Fibroblast of peridontal ligament (primary cell): ENCODE results near the gene PITX3.

Source experiments
- DNase-seq: peaks from one replicate; pipeline ENCODE4 v3.0.0-alpha.2; 2010; ENCODE audit errors: extremely low read depth

PITX3 gene

DNA sequence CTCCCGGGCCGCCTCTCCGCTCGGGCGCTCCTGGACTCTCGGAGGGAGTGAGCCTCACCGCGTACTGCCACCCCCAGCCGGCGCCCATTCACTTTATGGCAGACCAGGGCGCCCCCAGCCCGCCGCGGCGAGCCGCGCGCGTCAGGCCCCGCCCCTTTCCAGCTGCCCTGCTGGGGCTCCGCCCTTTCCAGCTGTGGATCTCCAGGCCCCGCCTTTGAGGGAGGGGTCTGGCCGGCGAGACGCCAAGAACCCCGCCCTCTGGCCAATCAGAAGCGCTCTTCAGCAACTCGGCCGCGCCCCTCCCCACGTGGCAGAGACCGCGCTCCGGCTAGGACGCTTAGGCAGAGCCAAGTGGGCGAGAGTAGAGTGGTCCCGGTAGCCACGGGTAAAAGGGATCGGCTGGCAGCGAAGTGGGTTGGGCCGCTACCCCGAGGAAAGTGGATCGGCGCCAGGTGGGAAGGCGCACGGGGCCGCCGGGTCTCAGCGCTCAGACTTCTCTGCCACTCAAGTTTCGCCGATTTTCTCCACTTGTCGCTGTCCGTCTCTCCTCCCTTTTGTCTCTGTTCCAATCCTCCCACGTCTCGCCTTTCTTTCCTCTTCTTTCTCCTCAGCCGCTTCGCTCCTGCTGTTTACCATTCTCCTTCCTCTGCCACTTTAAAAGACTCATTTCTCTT, at the start of gene PITX3:
Gene PITX3 (minus strand): TSS at position 69 of the 674 bp plus-strand sequence. CDS start 9,432 bp downstream, outside the sequence.
- DNase-seq, result peak; percentile 86

DNA sequence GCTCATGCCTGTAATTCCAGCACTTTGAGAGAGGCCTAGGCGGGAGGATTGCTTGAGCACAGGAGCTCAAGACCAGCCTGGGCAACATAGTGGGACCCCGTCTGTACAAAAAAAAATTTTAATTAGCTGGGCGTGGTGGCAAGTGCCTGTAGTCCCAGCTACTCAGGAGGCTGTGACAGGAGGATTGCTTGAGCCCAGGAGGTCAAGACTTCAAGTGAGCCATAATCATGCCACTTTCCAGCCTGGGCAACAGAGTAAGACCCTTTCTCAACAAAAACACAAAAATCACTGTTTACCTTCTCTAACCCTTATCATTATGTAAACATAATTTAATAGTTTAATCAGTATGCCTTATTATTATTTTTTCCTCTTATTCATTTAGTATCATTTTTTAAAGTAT, 48.5 kb upstream of the PITX3 start:
- no peak for DNase-seq

DNA sequence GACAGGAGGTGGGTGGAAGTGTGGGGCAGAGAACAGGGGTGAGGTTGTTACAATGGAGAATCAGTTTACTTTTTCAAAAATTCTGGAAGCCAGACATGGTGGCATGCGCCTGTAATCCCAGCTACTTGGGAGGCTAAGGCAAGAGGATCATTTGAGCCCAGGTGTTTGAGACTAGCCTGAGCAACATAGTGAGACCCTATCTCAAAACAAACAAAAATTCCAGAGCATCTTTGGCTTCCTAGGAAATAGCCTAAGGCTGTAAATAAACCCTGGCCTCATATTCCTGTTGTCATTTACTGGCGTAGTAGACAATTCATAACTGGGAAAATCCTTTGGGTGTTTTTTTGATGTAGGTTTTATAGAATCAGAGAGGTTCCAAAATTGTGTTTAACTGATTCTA, 48.0 kb upstream of the PITX3 start:
- DNase-seq, result no peak

DNA sequence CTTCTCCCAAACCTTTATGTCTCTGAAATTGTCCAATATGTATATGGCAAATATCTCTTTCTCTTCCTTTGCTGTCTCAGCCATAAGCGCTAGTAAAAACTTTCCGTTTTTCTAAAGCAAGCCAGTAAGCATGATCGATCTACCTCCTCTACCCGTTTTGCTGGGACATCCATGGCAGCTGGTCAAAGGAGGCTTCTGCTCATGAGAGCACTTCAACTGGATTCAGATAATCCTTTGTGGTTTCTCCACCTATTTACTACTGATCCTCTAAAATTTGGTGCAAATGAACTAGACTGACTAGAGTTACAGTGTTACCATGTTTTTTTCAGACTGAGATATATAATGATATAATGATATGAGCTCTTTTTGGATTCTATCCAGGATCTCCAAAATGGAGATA, 46.7 kb upstream of the PITX3 start:
- no peak for DNase-seq

DNA sequence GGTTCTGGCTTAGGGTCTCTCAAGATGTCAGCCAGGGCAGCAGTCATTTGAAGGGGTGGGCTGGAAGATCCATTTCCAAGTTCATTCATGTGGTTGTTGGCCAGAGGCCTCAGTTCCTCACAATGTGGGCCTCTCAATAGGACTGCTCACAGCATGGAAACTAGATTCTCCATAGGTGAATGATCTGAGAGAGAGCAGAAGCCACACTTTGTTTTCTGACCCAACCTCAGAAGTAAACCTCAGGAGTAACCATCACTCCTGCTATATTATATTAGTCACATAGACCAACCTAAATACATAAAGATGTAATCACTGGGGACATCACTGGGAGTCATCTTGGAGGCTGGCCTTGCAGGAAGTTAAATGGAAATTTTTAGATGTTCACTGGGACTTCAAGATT, 46.2 kb upstream of the PITX3 start:
- DNase-seq, result no peak

DNA sequence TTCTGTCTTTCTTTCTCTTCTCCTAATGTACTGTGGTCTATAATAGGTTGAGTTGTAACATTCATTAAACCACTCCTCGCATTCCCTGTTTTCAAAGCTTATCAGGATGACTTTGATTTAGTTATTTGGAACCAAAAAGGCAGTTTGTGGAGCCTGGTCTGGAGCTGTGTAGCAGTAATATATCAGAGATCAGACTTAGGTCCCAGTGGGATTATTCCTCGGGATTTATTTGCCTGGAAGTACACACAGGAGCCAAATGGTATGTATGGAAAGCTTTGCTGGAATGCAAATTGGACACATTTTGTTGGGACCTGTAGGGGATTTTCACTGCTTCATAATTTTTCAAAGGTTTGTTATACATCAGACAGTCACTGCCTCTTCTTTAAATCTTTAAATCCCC, 44.9 kb upstream of the PITX3 start:
- no peak for DNase-seq

DNA sequence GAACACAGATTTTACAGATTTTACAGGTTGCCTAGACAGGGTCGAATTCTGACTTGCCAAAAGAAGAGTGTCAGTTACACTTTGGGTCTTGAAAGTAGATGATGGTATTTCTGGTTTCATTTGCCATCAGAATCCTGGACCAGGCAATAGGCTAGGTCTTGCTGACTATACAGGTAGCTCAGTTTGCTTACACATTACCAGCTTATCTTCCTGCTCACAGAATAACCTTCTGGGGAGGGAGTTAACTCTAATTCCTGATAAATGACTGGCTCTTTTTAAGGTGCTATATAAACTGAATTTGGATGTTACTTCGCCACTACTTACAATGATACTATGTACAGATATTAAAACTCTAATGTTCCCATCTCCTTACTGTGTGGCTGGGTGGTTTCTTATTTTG, 43.8 kb upstream of the PITX3 start:
- DNase-seq, result no peak

DNA sequence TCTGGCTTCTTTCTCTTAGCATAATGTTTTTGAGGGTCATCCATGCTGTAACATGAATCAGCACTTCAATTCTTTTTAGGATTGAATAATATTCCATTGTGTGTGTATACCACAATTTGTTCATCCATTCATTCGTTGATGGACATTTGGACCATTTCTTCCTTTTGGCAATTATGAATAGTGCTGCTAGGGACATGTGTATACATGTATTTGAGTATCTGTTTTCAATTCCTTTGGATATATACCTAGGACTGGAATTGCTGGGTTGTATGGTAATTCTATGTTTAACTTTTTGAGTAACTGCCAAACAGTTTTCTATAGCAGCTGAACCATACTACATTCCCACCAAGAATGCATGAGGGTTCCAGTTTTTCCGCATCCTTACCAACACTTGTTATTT, 43.2 kb upstream of the PITX3 start:
- DNase-seq, result no peak

DNA sequence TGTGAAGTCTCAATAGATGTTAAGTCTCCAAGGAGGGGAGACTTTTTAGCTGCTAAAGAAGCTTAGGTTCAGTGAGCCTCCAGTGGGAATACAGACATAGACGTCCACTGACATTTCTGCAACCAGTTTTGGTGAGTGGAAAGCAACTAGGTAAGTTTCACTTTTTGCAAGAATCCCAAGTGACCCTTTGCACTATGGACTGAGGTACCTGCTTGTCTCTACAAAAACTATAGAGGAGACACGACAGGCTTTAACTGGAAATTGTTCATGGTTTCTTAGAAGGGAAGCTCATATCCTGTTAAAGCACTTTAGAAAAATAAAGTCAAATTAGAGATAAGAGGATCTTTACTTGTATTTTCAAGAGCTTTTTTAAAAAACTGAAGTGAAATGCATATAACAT, 42.6 kb upstream of the PITX3 start:
- no peak for DNase-seq

DNA sequence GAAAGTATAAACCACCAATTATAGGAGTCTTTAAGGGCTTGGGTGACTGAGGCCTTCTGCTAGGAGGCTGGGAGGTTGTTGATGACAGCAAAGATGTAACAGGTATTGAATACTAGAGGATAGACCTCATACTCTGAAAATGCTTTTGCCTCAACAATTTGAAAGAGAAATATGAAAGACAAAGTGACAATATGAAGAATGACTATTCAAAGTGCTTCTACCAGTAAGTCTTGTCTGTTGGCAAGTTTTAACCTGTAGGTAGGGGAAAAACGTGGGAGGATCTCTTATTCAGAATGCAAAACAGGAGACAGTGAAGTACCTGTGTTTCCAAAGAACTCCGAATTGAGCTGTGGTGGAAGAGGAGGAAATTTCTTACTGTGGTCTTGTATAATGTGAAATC, 42.2 kb upstream of the PITX3 start:
- no peak for DNase-seq

DNA sequence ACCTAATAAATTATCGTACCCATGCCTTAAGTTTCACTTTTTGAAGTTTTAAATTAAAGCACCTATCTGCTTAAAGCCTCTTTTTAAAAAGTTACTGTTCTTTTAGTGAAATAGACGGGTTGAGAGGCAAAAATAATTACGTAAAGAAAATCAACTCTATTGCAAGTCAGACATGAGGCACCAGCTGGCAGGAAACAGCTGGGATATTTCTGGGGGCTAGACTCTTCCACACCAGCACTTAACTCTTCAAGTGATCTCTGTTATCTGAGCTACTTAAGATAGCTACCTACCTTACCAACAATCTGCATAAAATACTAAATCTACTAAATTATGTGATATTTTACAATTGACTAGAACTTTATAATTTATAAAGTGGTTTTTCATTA, 39.8 kb upstream of the PITX3 start:
- no peak for DNase-seq

DNA sequence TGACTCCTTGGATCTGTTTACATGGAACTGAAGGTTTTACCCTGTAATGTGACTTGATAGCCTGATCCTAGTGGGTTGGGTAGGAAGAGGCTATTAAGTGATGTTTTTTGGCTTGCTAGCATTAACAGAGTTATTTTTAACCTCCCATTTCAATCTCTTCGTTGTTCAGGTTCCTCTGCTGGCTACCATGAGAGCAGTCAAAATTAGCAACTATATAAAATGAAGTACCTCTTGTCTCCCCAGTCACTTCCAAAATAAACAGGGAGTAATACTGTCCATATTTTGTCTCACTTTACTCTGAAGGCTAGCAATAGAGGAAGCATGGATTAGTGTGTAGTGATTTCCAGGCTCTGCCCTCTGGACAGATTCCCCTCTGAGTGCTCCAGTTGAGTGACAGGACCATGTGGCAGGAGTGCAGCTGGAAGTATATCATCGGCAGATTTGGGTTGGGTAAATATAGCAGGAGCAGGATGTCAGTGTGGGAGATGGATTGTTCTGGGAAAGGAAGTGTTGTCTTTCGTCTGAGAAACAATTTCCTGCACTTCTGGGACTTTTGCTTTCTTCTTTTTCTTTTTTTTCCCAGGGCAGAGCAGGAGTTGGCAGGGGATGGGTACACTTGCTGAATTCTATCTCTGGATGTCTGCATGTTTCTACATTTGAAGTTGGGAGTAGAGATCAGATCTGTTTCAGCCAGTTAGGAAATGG, 39.2 kb upstream of the PITX3 start:
- DNase-seq, result no peak

DNA sequence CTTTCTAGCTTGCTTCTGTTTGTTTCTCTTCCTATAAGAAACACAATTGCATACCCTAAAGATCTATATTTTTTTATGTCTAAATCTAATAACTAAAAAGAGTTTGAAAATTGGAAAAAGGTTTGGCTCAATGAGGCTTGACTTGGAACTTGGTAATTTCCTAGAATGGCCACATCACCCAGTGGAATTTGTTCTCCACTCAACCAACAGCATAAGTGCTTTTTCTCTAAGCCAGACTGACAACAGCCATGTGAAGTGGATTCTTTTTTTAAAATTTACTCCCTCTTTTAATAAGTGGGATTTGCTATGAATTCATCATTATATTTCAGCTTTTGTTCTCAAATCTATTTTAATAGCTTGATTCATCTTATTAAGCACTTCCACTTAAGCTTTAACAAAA, 37.8 kb upstream of the PITX3 start:
- no peak for DNase-seq

DNA sequence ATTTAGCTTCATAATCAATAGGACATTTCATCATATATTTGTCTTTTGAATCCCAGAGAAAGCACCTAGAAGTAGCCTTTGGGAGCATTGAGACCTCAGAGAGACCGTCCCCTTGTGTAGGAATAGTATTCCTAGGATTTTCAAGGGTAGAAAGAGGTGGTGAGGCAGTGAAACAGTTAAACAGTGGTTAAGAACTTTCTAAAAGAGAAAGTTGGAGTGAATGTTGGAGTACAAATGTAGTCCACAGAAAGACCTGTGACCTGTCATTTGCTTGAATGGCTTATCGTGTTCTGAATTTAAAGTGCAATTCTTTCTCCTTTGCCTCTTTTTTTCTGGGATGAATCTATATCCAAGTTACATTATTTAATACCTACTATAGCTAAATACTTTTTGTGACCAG, 34.0 kb upstream of the PITX3 start:
- no peak for DNase-seq

DNA sequence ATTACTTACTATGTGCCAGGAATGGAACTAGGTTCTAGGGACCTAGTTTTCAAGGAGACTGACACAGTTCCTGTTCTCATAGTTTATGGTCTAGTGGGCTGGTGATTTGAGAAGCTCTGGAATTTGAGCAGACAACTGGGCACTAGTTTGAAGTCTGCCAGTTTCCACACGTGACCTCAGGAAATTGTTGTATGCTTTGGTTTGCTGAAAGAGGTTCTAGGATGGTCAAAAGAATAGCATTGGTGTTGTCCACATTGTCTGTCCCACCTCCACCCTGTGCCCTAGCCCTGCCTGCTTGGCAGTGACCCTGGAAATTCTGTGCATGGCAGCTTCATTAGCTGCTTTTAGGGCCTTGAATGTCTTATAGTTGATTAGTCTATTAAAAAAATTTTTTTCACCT, 32.8 kb upstream of the PITX3 start:
- DNase-seq, result no peak

DNA sequence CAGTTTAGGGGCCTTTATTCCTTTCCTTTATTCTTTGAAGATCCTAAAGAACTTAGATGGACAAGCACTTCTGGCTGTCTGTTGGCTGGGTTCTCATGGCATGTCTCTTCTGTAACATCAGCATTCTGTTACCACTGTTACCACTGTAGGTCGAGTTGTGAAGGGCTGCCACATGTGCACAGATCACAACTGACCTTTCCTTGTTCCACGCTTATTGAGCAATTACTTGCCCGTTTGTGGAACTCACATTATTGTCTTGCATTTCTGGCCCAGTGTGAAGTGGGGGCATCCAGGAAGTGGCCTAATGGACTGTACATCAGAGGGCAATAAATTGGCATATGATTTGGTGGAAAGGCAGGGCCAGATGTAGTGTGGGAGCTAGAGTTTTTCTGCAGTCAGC, 27.7 kb upstream of the PITX3 start:
- DNase-seq, result no peak

DNA sequence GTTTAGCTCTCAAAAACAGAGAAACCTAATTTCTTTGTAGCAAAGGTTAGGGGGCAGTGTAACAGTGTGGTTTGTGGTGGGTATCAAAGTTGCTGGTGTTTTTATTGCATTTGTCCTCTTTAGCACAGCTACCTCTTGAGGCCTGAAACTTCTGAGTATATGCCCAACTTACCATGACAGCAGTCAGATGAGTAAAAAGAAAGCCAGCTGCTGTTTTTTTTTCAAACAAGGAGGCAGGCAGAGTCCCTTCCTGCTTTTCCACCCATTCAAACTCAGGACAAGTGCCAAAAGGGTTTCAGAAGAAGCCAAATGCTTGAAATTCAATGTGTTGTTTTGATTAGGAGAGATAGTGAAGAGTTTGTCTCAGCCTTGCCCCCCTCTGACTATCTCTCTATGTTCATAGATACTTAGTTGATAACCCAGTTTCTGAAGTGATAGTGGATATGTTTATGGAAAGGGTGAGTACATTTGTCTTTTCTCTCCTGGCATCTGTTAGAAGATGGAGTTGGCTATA, 27.1 kb upstream of the PITX3 start:
- DNase-seq, result peak; percentile 57

DNA sequence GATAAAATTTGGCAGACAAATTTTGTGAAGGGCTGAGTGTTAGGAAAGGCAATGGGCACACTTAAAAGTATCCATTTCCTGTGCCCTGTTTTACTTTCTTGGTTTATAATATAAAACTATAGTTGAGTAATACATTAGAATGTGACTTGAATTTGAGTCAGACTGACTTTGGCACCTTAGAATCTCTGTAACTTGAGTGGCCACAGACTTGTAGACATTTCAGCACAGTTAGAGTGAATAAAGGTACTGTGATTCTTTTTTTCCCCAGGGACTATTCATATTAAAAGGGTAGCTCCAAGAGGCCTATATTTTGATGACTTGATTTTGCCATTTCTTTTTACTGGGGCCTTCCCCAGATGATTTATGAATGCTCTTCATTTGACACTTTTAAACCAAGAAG, 26.4 kb upstream of the PITX3 start:
- DNase-seq, result peak; percentile 75

DNA sequence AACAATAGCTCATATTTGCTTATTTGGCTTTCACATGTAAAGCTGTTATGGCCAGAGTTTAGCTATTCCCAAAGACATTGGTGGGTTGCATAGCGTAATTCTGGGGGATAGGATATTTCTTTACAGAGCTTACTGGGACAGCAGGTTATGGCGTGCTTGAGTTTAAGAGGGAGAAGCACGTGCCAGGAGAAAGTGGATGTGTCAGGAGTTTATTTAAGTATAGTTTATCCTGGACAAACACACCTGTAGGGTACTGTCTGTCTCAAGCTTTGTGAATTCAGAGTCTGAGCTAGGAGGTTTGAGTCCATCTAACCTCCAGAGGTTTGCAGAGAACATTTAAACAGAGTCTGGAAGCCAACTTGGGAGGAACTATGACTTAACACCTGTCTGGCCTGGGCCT, 25.4 kb upstream of the PITX3 start:
- DNase-seq, result no peak

DNA sequence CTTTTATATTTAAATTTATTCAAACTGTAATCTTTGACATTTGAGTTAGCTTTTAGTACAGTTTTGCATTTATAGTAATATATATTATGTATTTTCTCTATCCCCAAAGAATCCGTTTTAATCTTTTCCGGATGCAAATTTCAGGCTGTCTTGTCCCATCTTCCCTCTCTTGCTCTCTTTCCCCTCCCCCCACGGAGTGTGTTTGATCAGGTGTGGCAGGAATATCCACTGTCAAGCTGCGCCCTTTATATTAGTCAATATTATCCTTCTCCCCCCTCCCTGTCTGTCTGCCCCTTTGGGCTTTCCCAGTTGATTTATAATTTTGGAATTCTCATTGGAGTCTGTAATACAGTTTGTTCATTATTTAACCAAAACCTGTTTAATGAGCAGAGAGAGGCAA, 23.1 kb upstream of the PITX3 start:
- no peak for DNase-seq

DNA sequence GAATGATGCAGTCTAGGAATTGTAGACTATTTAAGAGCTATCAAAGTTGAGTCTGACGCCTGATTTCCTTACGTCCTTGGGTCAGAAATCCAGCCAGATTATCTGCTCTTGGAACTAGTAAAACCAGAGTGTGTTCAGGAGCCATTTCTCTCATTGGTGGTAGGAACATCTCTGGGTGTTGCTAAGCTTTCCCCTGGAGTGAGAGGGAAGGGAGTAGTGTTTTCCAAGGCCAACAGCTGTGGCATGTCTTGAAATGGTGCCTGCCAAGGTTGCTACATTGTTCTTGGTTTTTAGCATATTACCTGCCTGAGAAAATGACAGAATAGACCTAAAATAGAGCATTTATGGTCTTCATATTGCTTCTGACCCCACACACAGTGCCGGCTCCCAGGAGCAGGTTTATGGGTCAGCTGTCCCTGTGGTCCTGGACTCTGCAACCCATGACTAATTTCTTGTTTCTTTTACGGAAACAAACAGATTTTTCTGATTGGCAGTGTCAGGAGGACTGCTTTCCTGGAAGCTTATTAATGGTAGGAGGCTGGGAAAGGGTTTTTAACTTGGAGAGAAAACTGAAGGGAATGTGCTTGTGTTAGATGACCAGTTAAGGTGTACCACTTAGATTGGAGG, 21.5 kb upstream of the PITX3 start:
- no peak for DNase-seq

DNA sequence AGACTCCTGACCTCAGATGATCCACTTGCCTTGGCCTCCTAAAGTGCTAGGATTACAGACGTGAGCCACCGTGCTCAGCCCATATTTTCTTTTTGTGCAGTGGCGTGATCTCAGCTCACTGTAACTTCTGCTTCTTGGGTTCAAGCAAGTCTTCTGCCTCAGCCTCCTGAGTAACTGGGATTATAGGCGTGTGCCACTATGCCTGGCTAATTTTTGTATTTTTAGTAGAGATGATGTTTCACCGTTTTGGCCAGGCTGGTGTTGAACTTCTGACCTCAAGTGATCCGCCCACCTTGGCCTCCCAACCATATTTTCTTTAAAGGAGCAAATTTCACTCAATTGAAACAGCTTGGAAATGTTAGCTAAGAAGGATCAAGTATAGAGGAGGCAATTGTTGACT, 20.5 kb upstream of the PITX3 start:
- DNase-seq, result peak; percentile 49

DNA sequence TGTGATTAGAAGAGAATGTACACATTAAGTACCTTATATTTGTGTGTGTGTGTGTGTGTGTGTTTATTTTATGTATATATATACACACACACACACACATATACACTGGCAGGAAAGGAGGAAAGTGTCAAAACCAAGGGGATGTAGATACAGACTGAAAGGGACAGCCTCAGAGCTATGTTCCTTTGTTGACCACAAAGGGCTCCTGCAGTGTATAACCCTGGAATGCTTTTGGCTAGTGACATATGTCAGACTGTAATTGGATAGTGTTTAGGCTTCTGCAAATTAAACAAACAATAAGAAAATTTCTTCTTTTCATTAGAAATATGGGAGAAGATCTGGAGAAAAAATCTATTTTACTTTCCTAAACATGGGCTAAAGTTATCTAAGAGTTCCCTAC, 19.9 kb upstream of the PITX3 start:
- DNase-seq, result no peak
